Brain microvascular endothelial cell (primary cell): ENCODE results near the gene ERRFI1.

ENCODE experiments used
- DNase-seq: peaks from one replicate; pipeline ENCODE4 v3.0.0-alpha.2; 2020
- H3K27ac ChIP-seq: fragments of 250-450 bp; sonication (Bioruptor Pico); 2 replicates; pipeline ENCODE4 v1.5.1; 2020; ENCODE audit warnings: mild to moderate bottlenecking, moderate library complexity
- H3K27me3 ChIP-seq: fragments of 250-450 bp; sonication (Bioruptor Pico); replicated peaks from 2 replicates; pipeline ENCODE4 v1.5.1; 2020; ENCODE audit warnings: mild to moderate bottlenecking
- H3K36me3 ChIP-seq: fragments of 250-450 bp; sonication (Bioruptor Pico); replicated peaks from 2 replicates; pipeline ENCODE4 v1.5.1; 2020; ENCODE audit warnings: mild to moderate bottlenecking
- H3K4me3 ChIP-seq: 2 replicates; pipeline ENCODE4 v1.5.1; 2011; ENCODE audit warnings: low read depth, mild to moderate bottlenecking, control low read depth, low read length, moderate library complexity
- CTCF ChIP-seq: IDR thresholded peaks from 2 replicates; pipeline ENCODE4 v1.5.1; 2011; ENCODE audit warnings: low read depth, mild to moderate bottlenecking, moderate library complexity, low read length, control low read depth, inconsistent platforms; ENCODE audit errors: missing control alignments
- in situ Hi-C: cut with HindIII; loops from 2 replicates; pipeline ENCODE4 v1.10.0; 2017; ENCODE audit warnings: low sequenced_read_pairs, low pct_ligation_motif_present

Gene ERRFI1

DNA sequence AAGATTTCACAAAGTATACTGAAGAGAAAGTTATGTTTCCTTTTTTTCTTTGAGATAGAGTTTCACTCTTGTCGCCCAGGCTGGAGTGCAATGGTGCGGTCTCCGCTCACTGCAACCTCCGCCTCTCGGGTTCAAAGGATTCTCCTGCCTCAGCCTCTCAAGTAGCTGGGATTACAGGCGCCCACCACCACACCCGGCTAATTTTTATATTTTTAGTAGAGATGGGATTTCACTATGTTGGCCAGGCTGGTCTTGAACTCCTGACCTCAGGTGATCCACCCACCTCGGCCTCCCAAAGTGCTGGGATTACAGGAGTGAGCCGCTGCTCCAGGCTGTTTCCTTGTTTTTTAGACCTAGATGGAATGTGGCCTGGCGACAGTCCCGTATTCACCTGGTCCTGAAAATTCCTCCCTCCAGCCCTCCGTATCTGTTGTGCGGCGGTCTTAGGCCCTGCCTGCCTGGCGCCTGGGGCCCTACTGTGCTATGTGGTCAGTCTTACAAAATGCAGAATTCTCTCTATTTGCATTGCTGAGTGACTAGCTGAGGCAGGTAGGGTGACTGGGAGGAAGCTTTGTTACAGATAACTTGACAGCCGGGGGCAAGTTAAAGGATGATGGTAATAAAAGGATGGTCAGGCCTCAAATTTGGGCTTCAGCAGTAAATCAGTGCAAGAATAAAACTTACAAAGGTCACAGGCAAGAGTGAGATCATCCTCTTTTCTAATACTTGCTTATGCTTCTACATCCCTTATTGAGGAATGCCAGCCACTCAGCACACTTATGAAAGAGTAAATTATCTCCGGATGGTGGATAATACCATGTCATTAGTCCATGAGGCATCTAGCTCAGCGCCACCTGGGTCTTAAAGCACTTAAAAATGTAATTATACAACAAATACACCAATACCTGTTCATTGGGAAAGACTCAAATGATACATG is 34.3 kb downstream of the ERRFI1 start:
- DNase-seq, result no peak
- in situ Hi-C loops, result no loop called here
- Histone ChIP-seq H3K36me3 (peaks cover 3% of the 10 kb centered on the region), H3K27me3 (no peaks in the 10 kb centered on the region), H3K4me3 (no peak overlapping the region), H3K27ac (no peak overlapping the region)
- no peak for TF ChIP-seq CTCF

DNA sequence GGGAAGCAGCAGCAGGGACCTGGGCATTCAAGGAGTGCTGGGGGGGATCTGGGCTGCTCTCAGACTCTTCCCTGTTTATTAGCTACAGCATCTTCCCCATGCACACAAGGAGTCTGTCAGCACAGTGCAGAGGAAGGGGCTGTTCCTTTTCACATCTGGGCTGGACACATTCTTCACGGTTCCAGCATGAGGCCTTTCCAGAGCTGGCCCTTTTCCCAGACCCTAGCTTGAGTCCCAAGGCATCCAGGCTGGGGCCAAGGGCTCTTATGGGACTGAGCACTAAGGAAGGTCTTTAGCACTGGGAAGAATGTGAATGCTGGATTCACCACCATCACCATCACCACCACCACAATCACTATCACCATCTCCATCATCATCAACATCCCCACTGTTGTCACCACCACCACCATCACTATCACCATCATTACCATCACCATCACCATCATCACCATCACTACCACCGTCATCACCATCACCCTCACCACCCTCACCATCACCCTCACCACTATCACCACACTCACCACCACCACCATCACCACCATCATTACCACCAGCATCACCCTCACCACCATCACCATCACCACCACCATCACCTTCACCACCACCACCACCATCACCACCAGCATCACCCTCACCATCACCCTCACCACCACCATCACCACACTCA is 36.2 kb downstream of the ERRFI1 start:
- Histone ChIP-seq H3K36me3 (peaks cover 17% of the 10 kb centered on the region), H3K27me3 (no peaks in the 10 kb centered on the region), H3K4me3 (no peak overlapping the region), H3K27ac (no peak overlapping the region)
- in situ Hi-C loops, result no loop called here
- no peak for TF ChIP-seq CTCF
- DNase-seq, result no peak

DNA sequence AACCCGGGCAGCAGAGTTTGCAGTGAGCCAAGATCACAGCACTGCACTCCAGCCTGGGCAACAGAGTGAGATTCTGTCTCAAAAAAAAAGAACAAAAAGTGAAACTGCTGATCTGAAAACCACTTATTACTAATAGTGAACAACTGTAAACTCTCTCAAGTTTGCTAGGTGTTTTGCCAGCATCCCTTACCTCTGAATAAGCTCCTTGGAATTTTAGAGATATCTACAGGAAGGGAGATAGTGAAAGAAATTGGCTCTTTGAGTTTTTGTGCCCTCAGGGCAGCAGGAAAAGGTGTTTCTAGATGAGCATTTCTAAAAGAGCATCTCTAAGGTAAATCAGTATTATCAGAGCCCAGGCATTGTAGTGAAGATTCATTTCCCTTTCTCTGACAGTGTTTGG is 37.5 kb downstream of the ERRFI1 start:
- in situ Hi-C loops, result no loop called here
- no peaks in the 10 kb centered on the region for H3K27me3 ChIP-seq
- H3K36me3 ChIP-seq, result peaks cover 29% of the 10 kb centered on the region
- TF ChIP-seq CTCF, result no peak
- no peak overlapping the region for H3K4me3 ChIP-seq
- H3K27ac ChIP-seq, result no peak overlapping the region
- no peak for DNase-seq

DNA sequence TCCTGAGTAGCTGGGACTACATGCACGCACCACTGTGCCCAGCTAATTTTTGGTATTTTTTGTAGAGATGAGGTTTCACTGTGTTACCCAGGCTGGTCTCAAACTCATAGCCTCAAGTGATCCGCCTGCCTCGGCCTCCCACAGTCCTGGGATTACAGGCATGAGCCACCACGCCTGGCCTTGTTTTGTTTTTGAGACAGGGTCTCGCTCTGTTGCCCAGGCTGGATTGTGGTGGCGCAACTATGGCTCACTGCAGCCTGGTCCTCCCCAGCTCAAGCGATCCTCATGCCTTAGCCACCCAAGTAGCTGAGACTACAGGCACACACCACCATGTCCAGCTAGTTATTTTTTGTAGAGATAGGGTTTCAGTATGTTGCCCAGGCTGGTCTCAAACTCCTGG is 38.6 kb downstream of the ERRFI1 start:
- no peak for DNase-seq
- TF ChIP-seq CTCF, result no peak
- Histone ChIP-seq H3K36me3 (peaks cover 37% of the 10 kb centered on the region), H3K27me3 (no peaks in the 10 kb centered on the region), H3K27ac (no peak overlapping the region), H3K4me3 (no peak overlapping the region)
- in situ Hi-C loops, result no loop called here

DNA sequence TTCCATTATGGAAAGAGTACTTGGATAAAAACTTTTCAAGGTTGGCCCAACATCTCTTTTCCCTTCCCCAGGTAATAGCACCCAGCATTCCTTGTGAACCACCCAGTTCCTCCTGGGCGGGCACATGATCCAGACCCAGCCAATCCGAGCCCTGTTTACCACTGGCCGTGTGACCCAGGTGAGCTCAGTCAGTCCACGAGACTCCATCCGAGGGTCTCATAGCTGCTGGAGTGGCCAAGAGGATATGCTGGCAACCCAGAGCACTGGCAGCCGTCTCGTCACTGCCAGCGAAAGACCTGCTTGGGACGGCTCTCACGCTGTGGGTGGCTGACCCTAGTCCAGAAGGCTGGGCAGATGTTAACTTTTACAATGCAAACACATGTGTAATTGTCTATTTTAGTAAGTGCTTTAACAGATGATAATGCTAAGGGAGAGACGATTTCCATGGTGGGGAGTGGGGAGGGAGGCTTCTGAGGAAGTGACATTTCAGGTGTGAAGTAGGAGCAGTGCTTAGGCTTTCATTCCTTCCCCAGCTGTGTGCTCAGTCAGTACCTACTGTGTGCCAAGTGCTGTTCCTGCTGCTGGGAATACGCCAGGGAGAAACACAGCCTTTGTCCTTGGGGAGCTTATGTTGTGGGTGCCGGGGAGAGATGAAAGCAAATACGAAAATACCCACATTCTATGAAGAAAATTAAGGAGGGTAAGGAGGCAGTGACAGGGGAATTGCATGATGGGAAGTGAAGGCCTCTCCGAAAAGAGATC is 40.1 kb downstream of the ERRFI1 start:
- in situ Hi-C loops, result no loop called here
- DNase-seq, result no peak
- Histone ChIP-seq H3K27me3 (no peaks in the 10 kb centered on the region), H3K36me3 (peaks cover 45% of the 10 kb centered on the region), H3K27ac (no peak overlapping the region), H3K4me3 (no peak overlapping the region)
- TF ChIP-seq CTCF, result no peak
